HG03135 (cell line): ENCODE measurements around the gene CTNNBL1.
A peak's percentile ranks its signal among the peaks of the same experiment; 100 is the strongest.
"Not testable (repeated sequence)": the region's sequence is repeated elsewhere in the genome, so short reads cannot be mapped to it uniquely, and the experiment has no call there.

ENCODE experiments used
- ATAC-seq: cut with Tn5 transposase; IDR thresholded peaks from one replicate; pipeline ENCODE4 v1.9.1; 2021; ENCODE audit warnings: mild to moderate bottlenecking, moderate library complexity; ENCODE audit not compliant: unreplicated experiment

CTNNBL1 gene

DNA sequence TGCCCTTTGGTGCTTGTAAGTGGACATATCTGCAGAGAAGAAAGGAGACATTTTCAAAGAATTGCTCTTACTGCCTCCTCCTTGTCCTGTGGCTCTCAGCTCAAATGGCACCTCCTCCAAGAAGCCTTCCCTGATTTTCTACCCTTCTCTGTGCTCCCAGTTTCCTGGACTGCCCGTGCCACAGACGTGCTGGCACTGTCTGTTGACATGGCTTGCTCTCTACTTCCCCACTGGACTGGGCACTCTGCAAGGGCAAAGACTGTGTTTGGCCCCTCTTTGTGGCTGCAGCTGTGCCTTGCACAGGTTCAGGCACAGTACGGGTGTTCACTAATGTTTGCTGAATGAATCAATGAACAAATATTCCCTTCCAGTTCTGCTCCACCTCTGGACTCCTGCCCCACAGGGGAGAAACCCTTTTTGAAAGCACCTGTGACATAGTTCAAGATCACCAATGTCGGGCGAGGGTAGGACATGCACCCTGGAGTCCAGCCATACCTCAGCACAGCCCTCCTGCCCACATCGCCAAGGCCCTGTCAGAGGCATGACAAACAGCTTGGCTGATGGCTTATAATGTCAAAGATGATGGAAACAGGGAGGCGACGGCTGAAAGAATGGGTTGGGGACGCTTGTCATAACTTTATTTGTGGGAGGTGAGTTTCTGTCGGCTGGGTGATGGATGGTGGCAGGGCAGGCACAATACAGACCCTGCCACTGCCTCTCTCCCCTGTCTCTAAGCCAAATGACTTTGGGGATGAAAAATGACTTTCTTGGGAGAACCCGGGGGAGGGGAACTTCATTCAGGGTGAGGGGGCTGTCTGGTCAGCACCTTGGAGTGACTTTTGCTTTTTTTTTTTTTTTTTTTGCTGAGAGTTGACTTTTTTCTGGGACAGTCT is 15.6 kb upstream of the CTNNBL1 start:
- no peak for ATAC-seq

DNA sequence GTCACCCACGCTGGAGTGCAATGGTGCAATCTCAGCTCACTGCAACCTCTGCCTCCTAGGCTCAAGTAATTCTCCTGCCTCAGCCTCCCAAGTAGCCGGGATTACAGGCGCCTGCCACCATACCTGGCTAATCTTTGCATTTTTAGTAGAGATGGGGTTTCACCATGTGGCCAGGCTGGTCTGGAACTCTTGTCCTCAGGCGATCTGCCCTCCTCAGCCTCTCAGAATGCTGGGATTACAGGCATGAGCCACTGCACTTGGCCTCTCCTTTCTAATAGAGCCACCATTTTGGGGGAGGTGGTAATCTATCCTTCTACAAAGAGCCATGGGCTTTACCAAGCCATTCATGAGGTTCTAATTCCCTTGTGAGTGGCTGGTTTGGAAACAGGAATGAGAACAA is 14.1 kb upstream of the CTNNBL1 start:
- ATAC-seq = not testable (repeated sequence)

DNA sequence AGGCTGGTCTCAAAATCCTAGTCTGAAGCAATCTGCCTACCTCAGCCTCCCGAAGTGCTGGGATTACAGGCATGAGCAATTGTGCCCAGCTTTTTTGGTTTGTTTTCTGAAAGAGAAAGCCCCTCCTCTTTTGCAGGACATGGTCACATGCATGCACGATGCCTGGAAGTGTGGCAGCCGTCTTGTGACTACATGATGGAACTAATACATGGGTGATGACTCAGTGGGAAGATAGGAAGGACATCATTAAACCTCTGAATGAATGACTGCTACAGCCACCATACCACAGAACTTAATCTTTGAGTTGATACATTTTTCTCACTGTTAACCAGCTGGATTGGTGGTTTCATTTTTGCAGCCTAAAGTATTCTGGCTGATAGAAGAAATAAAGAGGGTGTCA is 13.4 kb upstream of the CTNNBL1 start:
- no peak for ATAC-seq

DNA sequence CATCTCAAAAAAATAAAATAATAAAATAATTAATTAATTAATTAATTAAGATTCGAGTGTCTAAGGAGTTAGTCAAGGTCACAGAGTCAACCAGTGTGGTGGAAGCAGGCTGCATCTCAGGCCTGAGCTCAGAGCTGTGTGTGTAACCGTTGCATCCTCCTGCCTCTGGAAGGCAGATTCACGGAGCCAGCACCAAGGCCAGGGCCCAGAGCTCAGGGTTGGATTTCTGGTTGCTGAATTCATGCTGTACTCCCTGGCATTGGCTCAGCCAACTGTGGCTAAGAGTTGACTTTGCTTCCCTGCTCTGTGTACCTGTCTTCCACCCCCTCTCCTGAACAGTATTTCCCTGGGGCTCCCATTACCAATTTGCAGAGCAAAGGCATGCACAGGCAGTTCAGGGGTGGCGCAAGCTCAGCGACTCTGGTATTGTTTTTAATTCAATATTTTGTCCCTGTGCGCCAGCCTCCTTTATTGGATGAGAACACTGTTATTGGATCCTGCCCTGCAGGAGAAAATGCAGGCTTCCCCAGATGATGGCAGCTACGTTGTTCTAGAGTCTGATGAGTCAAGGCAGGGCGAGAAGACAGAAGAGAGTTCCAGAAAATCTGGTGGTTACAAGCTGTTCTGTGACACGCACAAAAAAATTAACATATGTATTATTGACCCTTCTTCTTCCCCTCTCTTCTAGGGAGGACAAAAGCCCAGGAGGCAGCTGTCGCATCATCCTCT is 12.3 kb upstream of the CTNNBL1 start:
- ATAC-seq = no peak

DNA sequence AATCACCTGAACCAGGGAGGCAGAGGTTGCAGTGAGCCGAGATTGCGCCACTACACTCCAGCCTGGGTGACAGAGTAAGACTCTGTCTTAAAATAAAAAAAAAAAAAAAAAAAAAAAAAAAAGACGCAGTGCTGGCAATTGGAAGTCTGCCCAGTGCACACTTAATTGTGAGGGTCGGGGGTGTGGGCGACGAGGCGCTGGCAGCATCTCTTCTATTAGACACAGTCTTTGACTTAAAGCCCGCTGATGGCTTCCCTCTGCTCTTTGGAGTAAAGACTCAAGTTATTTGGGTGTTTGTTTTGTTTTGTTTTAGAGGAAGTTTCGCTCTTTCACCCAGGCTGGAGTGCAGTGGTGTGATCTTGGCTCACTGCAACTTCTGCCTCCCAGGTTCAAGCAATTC is 10.7 kb upstream of the CTNNBL1 start:
- not testable (repeated sequence) for ATAC-seq

DNA sequence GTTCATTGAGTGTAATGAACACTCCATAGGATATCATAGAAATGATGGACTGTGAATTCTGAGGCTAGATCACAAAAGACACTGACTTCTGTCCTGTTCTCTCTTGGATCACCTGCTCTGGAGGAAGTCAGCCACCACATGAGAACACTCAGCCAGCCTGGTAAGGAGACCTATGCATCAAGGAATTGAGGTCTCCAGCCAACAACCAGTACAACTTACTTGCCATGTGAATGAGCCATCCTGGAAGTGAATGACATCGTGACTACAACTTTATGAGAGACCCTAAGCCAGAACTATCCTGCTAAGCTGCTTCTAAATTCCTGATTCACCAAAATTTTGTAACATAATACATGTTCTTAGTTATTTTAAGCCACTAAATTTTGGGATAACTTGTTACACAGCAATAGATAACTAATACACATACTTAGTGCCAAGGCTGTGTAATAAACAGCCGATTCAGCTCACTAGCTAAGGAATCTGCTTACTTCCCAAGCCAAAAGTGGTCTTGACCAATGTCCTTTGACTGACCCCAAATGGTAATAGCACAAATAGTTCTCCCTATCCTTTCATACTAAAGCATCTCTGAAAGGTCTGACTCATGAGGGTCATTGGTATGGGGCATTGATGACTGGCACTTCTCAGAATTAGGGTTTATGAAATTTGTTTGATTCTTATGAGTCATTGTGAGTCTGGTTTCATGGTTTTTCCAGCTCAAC is 6.9 kb upstream of the CTNNBL1 start:
- ATAC-seq = no peak

DNA sequence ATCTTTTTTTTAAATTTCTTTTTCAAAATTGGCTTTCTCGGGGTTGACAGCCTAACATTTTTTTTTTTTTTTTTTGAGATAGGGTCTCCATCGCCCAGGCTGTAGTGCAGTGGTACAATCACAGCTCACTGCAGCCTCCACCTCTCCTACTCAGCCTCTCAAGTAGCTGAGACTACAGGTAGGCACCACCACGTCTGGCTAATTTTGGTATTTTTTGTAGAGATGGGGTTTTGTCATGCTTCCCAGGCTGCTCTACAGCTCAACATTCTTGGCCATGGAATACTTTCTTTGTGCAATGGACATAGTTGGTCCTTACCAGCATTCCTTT is 6.4 kb upstream of the CTNNBL1 start:
- no peak for ATAC-seq

DNA sequence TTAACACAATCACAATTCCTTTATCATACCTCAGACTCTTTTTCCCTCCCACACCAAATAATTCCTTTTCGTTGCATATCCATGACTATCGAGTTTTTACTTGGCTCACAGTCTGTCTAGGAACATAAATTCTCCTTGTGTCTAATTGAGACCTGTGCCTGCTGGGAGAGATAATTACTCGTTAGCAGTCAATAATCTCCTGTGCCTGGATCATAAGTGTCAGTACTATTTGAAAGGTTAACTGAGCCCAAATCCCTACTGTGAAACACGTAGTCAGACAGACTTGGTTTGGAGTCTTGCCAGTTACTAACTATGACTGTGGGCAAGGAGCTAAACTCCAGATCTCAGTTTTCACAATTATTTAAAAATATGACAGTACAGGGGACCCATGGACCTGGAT is 5.7 kb upstream of the CTNNBL1 start:
- no peak for ATAC-seq

DNA sequence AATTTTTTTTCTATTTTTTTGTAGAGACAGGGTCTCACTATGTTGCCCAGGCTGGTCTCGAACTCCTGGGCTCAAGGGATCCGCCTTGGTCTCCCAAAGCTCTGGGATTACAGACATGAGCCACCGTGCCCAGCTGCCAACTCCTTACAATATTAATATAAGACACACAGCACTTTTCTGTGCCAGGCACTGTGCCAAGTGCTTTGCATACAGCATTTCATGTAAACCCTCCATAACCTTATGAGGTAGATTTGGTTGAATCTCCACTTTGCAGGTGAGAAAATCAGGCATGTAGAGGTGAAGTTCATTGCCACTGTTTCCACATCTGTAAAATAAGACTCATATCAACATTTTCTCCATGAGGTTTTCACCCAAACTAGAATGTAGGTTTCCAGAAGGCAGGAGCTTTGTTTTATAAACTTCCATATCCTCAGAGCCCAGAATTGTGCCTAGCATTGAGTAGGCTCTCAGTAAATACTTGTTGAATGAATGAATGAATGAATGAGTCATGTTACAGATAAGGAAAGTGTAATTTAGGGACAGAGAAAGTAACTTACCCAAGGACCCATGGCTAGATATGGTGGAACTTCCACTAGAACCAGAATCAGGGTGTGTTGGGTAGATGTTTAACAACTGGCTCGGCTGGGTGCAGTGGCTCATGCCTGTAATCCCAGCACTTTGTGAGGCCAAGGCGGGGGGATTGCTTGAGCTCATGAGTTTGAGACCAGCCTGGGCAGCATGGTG is 3.0 kb upstream of the CTNNBL1 start:
- ATAC-seq = no peak

DNA sequence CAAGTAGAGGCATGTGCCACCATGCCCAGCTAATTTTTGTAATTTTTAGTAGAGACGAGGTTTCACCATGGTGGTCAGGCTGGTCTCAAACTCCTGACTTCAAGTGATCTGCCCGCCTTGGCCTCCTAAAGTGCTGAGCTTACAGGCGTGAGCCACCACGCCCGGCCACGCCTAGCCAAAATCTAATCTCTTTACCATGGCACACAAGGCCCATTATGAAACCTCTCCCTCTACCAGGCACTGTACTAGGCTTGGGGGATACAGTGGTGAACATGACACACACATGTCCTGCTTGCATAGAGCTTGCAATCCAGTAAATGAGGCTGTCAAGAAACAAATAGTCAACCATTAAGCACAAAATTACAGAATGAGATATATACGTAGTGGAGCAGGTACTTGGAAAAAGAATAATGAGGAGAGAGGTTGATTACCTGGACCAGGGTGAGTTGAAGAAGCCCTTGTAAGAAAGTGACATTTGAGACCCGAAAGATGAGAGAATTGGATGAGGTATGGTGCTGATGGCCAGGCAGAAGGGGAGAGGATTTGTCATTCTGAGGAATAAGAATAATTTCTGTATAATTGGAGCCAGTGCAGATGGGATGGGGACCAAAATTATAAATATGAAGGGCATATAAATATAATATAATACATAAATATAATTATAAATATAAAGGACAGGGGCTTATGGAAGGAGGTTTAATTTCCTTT is 1.2 kb upstream of the CTNNBL1 start:
- no peak for ATAC-seq

DNA sequence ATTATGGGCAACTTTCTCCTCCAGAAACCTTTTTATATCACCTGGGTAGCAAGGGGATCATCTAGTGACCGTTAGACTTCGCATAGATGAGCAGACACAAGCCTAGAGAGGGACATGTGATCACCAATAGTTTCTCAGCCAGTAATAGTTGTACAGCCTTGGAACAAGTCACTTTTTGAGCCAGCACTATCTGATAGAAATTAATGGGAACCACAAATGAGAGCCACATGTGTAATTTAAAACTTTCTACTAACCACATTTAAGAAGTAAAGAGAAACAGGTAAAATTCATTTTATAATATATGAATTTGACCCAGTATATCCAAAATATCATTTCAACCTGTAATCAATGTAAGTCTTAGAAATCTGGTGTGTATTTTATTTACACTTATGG is 592 bp upstream of the CTNNBL1 start:
- no peak for ATAC-seq

DNA sequence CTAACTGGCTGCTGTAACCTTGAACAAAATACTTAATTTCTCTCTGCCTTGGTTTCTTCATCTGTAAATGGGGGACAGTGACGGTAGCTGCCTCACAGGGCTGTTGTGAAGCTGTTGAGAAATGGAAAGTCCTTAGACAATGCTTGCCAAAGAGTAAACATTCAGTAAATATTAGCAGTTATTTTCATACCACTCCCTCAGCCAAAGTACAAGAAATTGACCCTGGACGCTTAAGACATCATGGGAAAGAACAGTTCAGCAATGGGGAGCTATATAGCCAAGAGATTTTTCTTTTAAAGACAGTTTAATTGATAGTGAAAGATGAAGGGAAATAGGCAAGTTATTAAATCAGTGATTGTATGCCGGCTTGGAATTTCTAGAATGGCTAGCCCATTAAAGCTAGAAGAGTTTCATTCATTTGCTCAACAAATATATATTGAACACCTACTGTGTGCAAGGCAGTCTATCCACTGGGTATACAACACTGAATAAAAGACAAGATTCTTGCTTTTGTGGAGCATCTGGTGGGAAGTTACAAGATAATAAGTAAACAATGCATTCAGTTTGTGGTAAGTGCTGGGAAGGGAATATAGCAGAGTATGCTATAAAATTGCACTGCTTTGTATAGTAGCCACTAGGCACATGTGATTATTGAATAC is 2.0 kb downstream of the CTNNBL1 start:
- ATAC-seq = no peak

DNA sequence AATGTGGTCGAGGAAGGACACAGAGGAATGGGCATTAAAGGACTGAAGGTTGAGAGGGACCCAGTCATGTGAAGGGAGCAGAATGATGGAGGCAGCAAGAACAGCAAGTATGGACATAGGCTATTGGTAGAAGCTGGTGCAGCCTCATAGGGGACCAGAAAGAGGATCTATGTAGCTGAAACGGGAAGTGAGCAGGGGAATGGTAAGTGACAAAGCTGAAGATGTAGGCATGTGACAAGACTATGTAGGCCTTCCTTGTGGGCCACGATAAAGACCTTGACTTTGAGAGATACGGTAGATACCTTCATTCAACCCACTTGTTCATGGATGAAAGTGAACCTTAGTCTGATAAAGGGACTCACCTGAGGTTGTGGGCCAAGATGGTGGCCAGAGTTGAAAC is 3.5 kb downstream of the CTNNBL1 start:
- ATAC-seq = peak; percentile 55

DNA sequence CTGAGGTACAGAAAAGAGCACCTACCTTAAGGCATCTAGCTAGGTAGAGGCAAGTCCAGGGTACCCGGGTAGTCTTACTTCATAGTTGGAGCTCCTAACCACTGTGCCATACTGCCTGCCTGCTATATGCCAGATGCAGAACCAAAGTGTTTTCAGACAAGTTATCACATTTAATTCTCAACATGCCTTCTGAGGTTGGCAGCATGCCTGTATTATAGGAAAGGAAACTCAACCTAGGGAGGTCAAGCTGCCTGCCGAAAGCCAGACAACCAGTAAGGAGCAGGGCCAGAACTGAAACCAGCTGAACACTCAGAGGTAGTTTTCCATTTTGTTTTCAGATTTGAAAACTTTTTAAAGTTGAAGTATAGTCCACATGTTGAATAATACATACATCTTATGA is 5.4 kb downstream of the CTNNBL1 start:
- no peak for ATAC-seq

DNA sequence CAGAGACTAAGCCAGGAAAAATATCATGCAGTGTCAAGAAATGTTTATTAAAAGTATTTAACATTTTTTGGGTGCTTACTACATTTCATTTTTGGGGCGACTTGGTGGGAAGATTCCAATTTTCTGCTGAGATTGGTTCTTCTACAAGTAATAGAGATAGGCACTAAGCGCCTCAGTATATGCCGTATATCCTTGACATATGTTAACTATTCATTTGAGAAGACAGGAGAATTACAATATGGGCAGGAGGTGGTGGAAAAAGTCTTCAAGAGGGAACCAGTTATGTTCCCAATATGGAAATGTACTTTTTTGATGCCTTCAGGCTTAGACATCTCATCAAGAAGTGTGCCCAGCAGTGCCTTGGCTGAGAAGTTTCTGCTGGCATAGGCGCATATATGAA is 6.5 kb downstream of the CTNNBL1 start:
- no peak for ATAC-seq

DNA sequence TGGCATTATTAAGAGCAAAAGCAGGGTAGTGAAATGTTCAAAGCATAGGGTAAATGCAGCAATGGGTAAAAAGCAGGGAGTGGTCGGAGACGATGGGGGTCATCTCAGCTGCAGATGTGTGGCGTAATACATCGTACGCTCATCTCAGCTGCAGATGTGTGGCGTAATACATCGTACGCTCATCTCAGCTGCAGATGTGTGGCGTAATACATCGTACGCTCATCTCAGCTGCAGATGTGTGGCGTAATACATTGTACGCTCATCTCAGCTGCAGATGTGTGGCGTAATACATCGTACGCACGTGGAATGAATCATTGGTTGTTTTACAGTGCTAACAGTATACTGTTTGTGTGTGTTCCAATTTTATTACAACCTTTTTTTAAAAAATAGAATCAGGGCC is 7.8 kb downstream of the CTNNBL1 start:
- ATAC-seq = not testable (repeated sequence)

DNA sequence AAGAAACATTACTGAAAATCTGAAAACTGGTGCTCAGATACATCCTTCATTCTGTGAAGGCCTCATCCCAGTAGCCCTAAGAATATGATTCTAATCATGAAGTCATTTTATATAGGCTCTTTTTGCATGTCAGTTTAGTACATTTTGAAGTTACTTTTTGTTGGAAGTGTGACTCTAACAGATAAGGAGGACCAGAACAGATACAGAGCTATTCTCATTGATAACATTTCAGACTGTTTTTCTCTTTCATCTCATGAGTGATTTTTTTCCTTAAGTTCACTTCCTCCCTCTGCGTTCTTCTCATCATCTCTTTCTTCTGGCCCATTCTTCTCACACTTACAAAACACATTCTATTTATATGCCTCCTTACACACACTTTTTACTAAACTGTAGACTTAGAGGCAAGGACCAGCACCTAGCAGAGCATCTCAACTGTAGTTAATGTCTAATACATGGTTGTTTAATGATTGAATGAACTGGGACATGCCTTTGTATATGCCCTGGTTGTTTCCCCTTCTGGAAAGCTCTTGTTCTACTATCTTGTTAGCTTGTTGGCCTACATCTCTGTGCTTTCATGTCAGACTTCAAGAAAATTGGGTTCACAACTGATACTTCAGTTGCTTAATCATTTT is 8.7 kb downstream of the CTNNBL1 start:
- no peak for ATAC-seq

DNA sequence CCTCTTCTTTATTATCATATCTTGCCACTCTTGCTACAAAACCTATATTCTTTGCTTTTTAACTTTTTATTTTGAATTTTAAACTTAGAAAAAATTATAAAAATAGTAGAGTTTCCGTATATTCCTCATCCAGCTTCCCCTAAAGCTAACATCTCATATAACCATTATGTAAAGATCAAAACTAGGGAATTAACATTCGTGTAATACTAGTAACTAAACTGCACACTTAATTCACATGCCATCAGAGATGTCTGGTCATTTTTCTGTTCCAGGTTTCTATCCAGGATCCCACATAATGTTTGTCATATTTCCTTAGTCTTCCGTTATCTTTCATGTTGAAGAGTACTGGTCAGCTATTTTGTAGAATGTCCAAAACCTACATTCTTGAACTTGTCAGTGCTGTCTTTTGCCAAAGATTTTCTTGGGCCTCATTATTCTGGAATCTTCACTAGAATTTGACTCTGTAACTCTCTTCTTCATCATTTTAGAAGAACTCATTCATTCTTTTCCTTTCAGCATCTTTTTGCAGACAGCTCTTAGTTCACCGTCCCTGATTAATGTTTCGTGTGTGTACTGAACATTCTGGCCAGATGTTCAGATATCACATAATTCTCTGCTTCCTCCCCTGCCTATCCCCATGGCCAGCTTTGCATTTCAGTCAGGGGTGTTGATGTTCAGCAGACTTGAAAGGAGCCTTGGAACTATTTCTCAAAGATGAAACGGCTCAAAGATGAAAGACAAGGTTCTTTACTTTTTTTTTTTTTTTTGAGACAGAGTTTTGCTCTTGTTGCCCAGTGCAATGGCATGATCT is 9.4 kb downstream of the CTNNBL1 start:
- ATAC-seq = no peak

DNA sequence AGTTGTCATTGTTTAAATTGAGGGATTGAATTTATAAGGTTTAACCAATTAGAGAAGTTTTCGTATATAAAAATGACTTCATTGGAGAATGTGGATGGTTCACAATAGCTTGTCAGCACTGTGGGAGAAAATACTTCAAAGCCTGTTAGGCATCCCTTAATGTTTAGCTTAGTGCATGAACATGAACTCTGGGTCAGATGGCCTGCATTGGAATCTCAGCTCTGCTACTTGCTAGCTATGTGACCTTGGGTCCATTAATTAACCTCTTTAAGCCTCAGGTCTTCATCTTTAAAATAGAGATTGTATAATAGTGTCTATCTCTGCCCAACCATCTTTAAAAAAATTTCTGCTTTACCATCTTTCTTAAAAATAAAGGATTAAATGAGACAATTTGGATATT is 11.1 kb downstream of the CTNNBL1 start:
- no peak for ATAC-seq
